T-cell (primary cell): ENCODE data around the gene KRTAP21-3. TPM values are rescaled to one million over a fixed set of nuclear protein-coding genes. Genes with fewer than 3 reads are reported as not detected.

Experiments
- ATAC-seq, 4 experiments: fragments of 200-7000 bp in 3 of 4; fragments of 150-1000 bp in 1 of 4; cut with Tn5 transposase; replicated peaks in 1 of 4; 1 replicate in 3 of 4; 2 replicates in 1 of 4; pipeline ENCODE4 v1.10.0; 2021; ENCODE audit warnings: moderate library complexity in 3 of 4, mild to moderate bottlenecking in 2 of 4, moderate number of reproducible peaks in 1 of 4
- CTCF ChIA-PET, 2 donors: fragments of 300-600 bp; sonication (Branson Sonifier 250); formaldehyde crosslinking; loops; one replicate each; lab custom pipeline; 2022; ENCODE audit warnings: antibody characterized with exemption in 2 of 2; lab: Charles Lee
- POLR2A ChIA-PET, 2 donors: fragments of 300-600 bp; sonication (Branson Sonifier 250); formaldehyde crosslinking; loops; one replicate each; lab custom pipeline; 2022; ENCODE audit warnings: antibody characterized with exemption in 2 of 2; lab: Charles Lee
- DNase-seq, 35 experiments: peaks; one replicate each; pipeline versions ENCODE4 v3.0.0 to v3.0.0-alpha.2; 2013 to 2023
- H3K27ac ChIP-seq: one replicate; pipeline ENCODE4 v1.5.1; 2013; ENCODE audit warnings: low read length
- H3K27me3 ChIP-seq, 2 experiments: replicated peaks in 1 of 2; 1 replicate in 1 of 2; 2 replicates in 1 of 2; pipeline versions ENCODE4 v1.6.1 to v1.7.0; 2013; ENCODE audit warnings: low read length in 1 of 2, mixed read lengths in 1 of 2; ENCODE audit not compliant: control insufficient read depth in 2 of 2, insufficient read depth in 2 of 2; ENCODE audit errors: extremely low read depth in 1 of 2
- H3K36me3 ChIP-seq, 2 donors: 1 replicate in 1 of 2; 2 replicates in 1 of 2; pipeline versions ENCODE4 v1.6.1 to v1.7.0; 2013; ENCODE audit warnings: low read length in 1 of 2; ENCODE audit not compliant: control insufficient read depth in 2 of 2, insufficient read depth in 1 of 2; ENCODE audit errors: extremely low read depth in 1 of 2
- H3K4me1 ChIP-seq, 2 experiments: 1 replicate in 1 of 2; 2 replicates in 1 of 2; pipeline versions ENCODE4 v1.6.1 to v1.7.0; 2013; ENCODE audit warnings: low read length in 2 of 2, mixed read lengths in 1 of 2; ENCODE audit not compliant: insufficient read depth in 2 of 2, control insufficient read depth in 1 of 2; ENCODE audit errors: extremely low read depth in 1 of 2
- H3K4me3 ChIP-seq, 2 donors: 1 replicate in 1 of 2; 2 replicates in 1 of 2; pipeline versions ENCODE4 v1.5.1 to v1.7.0; 2013; ENCODE audit warnings: mild to moderate bottlenecking in 2 of 2, low read length in 1 of 2, moderate library complexity in 1 of 2; ENCODE audit not compliant: control insufficient read depth in 1 of 2; ENCODE audit errors: extremely low read depth in 1 of 2
- H3K9me3 ChIP-seq: 2 replicates; pipeline ENCODE4 v1.7.0; 2013
- H3K27ac Mint-ChIP-seq, 2 donors: one replicate each; pipeline ENCODE4 v1.8.0; 2020 to 2021; ENCODE audit warnings: mild to moderate bottlenecking in 2 of 2, mixed read lengths in 2 of 2
- H3K27me3 Mint-ChIP-seq, 2 donors: one replicate each; pipeline ENCODE4 v1.8.0; 2021 to 2022; ENCODE audit warnings: mixed read lengths in 2 of 2
- H3K36me3 Mint-ChIP-seq: one replicate; pipeline ENCODE4 v1.8.0; 2021; ENCODE audit warnings: mixed read lengths
- H3K4me1 Mint-ChIP-seq, 3 donors: one replicate each; pipeline ENCODE4 v1.8.0; 2020 to 2022; ENCODE audit warnings: mixed read lengths in 3 of 3, mild to moderate bottlenecking in 1 of 3
- H3K4me3 Mint-ChIP-seq, 3 donors: one replicate each; pipeline ENCODE4 v1.8.0; 2020 to 2022; ENCODE audit warnings: mild to moderate bottlenecking in 3 of 3, mixed read lengths in 3 of 3, moderate library complexity in 3 of 3
- H3K9me3 Mint-ChIP-seq, 3 donors: one replicate each; pipeline ENCODE4 v1.8.0; 2020 to 2022; ENCODE audit warnings: mixed read lengths in 3 of 3
- WGBS: methylation state at CpG from one replicate; pipeline ENCODE4 v1.1.5; 2013; ENCODE audit warnings: missing lambda C conversion rate; ENCODE audit not compliant: insufficient coverage; 5-methylcytosine and 5-hydroxymethylcytosine counted together
- total RNA-seq, 35 experiments: library from RNA in 6 of 35; stranded (reverse) in 6 of 35; fragments of 120-200 nt in 1 of 35; gene quantifications; one replicate each; pipeline versions ENCODE4 v1.2.1 to v1.2.4 and lab custom pipeline; 2013 to 2026

The KRTAP21-3 gene
- total RNA-seq, 5 donors from 2014 or later (not counting 1 experiment from before 2014, with no cell fraction given) = not detected

DNA sequence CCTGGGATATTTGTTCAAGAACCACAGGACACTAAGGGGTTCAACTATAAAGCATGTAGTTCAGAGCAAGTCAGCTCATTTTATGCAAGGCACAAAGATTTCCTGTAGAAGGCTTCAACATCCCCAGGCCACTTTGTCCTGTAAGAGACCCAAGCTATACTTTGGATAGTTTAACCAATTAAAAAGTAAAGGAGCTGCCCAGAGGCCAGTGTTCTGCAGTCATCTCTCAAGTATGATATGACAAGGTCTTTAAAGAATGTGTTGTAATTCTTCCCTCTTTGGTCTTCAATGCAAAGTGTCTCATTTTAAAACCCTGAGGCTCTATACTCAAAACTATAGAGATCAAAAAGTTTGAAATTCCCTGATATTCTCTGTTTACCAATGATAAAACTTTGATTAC lies 41.8 kb downstream of the KRTAP21-3 start:
- Histone ChIP-seq H3K4me3 (no peak overlapping the region), H3K27ac (no peak overlapping the region), H3K27me3 (no peaks in the 10 kb centered on the region), H3K4me1 (no peaks in the 10 kb centered on the region), H3K36me3 (no peaks in the 10 kb centered on the region), H3K9me3 (no peaks in the 10 kb centered on the region)
- peaks cover 1 to 4% of the 10 kb centered on the region in 2 donors for H3K27me3 Mint-ChIP-seq
- H3K9me3 Mint-ChIP-seq = peaks cover 0 to 5% (median 4%) of the 10 kb centered on the region in 3 donors
- POLR2A ChIA-PET = no interaction called here
- no peaks in the 10 kb centered on the region for H3K36me3 Mint-ChIP-seq
- CTCF ChIA-PET = no interaction called here
- H3K27ac Mint-ChIP-seq = no peak overlapping the region
- DNase-seq = no peak
- H3K4me3 Mint-ChIP-seq = no peak overlapping the region
- ATAC-seq = no peak
- no peaks in the 10 kb centered on the region for H3K4me1 Mint-ChIP-seq

- ATAC-seq = no peak
- Histone ChIP-seq H3K4me3 (no peak overlapping the region), H3K27ac (no peak overlapping the region), H3K9me3 (no peaks in the 10 kb centered on the region), H3K4me1 (no peaks in the 10 kb centered on the region), H3K36me3 (no peaks in the 10 kb centered on the region), H3K27me3 (no peaks in the 10 kb centered on the region)
- H3K36me3 Mint-ChIP-seq = no peaks in the 10 kb centered on the region
- ChIA-PET POLR2A (no interaction called here), CTCF (no interaction called here)
- H3K9me3 Mint-ChIP-seq = peaks cover 0 to 11% (median 10%) of the 10 kb centered on the region in 3 donors
- no peak overlapping the region for H3K4me3 Mint-ChIP-seq
- H3K27me3 Mint-ChIP-seq = peaks cover 3 to 14% of the 10 kb centered on the region in 2 donors
- no peak for DNase-seq
- 100% methylated on average over 1 of the region's 1 CpG for WGBS
- no peaks in the 10 kb centered on the region for H3K4me1 Mint-ChIP-seq
- H3K27ac Mint-ChIP-seq = no peak overlapping the region
These were observed 44.3 kb downstream of the KRTAP21-3 start for GRCh38 chr21:30674312-30674711.

DNA sequence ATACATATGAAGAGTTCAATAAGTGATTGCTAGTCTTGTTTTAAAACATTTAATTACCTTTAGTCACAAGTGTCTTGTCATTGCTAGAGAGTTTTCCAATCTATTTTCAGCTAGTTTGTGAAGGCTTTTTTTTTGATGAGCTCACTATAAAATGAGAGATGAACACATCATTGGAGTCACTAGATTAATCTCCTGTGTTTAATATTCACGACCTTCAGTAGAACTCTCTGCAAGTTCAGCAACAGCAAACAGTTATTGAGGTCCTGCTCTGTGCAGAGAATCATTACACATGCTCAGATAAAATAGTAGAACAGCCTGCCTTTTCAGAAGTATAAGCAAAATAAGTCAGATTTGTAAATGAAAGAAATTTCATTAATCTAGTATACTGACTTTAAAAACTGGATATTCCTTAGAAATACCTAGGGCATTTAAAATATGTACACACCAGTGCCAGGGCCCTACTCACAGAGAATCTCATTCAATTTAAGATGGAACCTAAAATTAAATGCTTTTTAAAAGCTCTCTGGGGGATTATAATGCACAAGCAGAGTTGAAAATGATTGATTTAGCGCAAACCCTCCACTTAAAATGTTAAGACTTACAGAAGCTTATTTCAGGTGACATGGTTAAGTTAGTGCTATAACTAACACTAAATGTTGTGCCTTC lies 45.5 kb downstream of the KRTAP21-3 start:
- no peak overlapping the region for H3K4me3 Mint-ChIP-seq
- no CpG with 5 or more reads among the region's 2 CpGs for WGBS

DNA sequence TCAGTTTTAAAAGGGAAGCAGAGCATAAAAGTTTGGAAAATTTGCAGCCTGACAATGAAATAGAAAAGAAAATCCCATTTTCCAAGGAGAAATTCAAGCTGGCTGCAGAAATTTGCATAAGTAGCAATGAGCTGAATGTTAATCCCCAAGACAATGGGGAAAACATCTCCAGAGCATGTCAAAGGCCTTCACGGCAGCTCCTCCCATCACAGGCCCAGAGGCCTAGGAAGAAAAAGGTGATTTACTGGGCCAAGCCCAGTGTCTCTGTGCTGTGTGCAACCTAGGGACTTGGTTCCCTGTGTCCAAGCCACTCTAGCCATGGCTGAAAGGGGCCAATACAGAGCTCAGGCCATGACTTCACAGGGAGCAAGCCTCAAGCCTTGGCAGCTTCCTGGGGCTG lies 49.8 kb downstream of the KRTAP21-3 start:
- DNase-seq (no peak), ATAC-seq (no peak)
- peaks cover 0 to 7% (median 5%) of the 10 kb centered on the region in 3 donors for H3K9me3 Mint-ChIP-seq
- H3K36me3 Mint-ChIP-seq = no peaks in the 10 kb centered on the region
- H3K4me1 Mint-ChIP-seq = no peaks in the 10 kb centered on the region
- no peaks in the 10 kb centered on the region for H3K27me3 ChIP-seq
- CTCF ChIA-PET = no interaction called here
- POLR2A ChIA-PET = no interaction called here
- no CpG with 5 or more reads among the region's 1 CpG for WGBS
- H3K27ac Mint-ChIP-seq = no peak overlapping the region
- H3K27ac ChIP-seq = no peak overlapping the region
- no peak overlapping the region for H3K4me3 ChIP-seq
- no peaks in the 10 kb centered on the region for H3K9me3 ChIP-seq
- H3K4me3 Mint-ChIP-seq = no peak overlapping the region
- peaks cover 5 to 10% of the 10 kb centered on the region in 2 donors for H3K27me3 Mint-ChIP-seq
- no peaks in the 10 kb centered on the region for H3K4me1 ChIP-seq
- H3K36me3 ChIP-seq = no peaks in the 10 kb centered on the region

More for the DNA sequence above, 45.5 kb downstream of the KRTAP21-3 start:
- H3K4me1 Mint-ChIP-seq = no peaks in the 10 kb centered on the region
- H3K9me3 Mint-ChIP-seq = peaks cover 0 to 11% (median 10%) of the 10 kb centered on the region in 3 donors
- Histone ChIP-seq H3K4me1 (no peaks in the 10 kb centered on the region), H3K4me3 (no peak overlapping the region), H3K27me3 (no peaks in the 10 kb centered on the region), H3K36me3 (no peaks in the 10 kb centered on the region), H3K27ac (no peak overlapping the region), H3K9me3 (no peaks in the 10 kb centered on the region)
- ATAC-seq (no peak), DNase-seq (no peak)
- H3K27ac Mint-ChIP-seq = no peak overlapping the region
- H3K36me3 Mint-ChIP-seq = no peaks in the 10 kb centered on the region
- ChIA-PET CTCF (interaction anchor here (0.6 to 0.7 kb wide), 2 partner anchors 72 to 340 kb away, joined by 3 to 5 read pairs; partner anchors contain the start of gene KRTAP22-1 (in 1 of the 2)), POLR2A (no interaction called here)
- peaks cover 6 to 14% of the 10 kb centered on the region in 2 donors for H3K27me3 Mint-ChIP-seq

Other genes with a start within 250 kb of the KRTAP21-3 start
- not detected for gene KRTAP19-1, start 238.4 kb downstream of the KRTAP21-3 start, total RNA-seq
- gene KRTAP19-2, start 231.3 kb downstream of the KRTAP21-3 start, total RNA-seq = not detected
- not detected for gene KRTAP19-3, start 226.8 kb downstream of the KRTAP21-3 start, total RNA-seq
- not detected for gene KRTAP19-4, start 221.6 kb downstream of the KRTAP21-3 start, total RNA-seq
- not detected for gene KRTAP19-5, start 216.6 kb downstream of the KRTAP21-3 start, total RNA-seq
- gene KRTAP19-6, start 176.9 kb downstream of the KRTAP21-3 start, total RNA-seq = not detected
- not detected for gene KRTAP19-7, start 157.5 kb downstream of the KRTAP21-3 start, total RNA-seq
- not detected for gene KRTAP22-2, start 128.4 kb downstream of the KRTAP21-3 start, total RNA-seq
- gene KRTAP6-3, start 126.3 kb downstream of the KRTAP21-3 start, total RNA-seq = not detected
- not detected for gene KRTAP6-2, start 119.9 kb downstream of the KRTAP21-3 start, total RNA-seq
- gene KRTAP22-1, start 117.7 kb downstream of the KRTAP21-3 start, total RNA-seq = not detected
- gene KRTAP6-1, start 104.8 kb downstream of the KRTAP21-3 start, total RNA-seq = not detected
- gene KRTAP20-1, start 102.4 kb downstream of the KRTAP21-3 start, total RNA-seq = not detected
- not detected for gene KRTAP20-4, start 98.2 kb downstream of the KRTAP21-3 start, total RNA-seq
- gene KRTAP20-2, start 83.6 kb downstream of the KRTAP21-3 start, total RNA-seq = not detected
- gene KRTAP20-3, start 75.9 kb downstream of the KRTAP21-3 start, total RNA-seq = not detected
- not detected for gene KRTAP21-2, start 28.5 kb upstream of the KRTAP21-3 start, total RNA-seq
- not detected for gene KRTAP21-1, start 36.7 kb upstream of the KRTAP21-3 start, total RNA-seq
- gene KRTAP8-1, start 94.5 kb upstream of the KRTAP21-3 start, total RNA-seq = not detected
- gene KRTAP7-1, start 111.0 kb upstream of the KRTAP21-3 start, total RNA-seq = not detected
- not detected for gene KRTAP11-1, start 162.8 kb upstream of the KRTAP21-3 start, total RNA-seq